ENCODE data around the gene P2RY2. TPM values are rescaled to one million over a fixed set of nuclear protein-coding genes. Genes with fewer than 3 reads are reported as not detected.
A peak's percentile ranks its signal among the peaks of the same experiment; 100 is the strongest.

P2RY2 gene
- total and polyA plus RNA-seq, 4 donors: 0.10 to 0.99 (median 0.11) TPM; not detected in 1

DNA sequence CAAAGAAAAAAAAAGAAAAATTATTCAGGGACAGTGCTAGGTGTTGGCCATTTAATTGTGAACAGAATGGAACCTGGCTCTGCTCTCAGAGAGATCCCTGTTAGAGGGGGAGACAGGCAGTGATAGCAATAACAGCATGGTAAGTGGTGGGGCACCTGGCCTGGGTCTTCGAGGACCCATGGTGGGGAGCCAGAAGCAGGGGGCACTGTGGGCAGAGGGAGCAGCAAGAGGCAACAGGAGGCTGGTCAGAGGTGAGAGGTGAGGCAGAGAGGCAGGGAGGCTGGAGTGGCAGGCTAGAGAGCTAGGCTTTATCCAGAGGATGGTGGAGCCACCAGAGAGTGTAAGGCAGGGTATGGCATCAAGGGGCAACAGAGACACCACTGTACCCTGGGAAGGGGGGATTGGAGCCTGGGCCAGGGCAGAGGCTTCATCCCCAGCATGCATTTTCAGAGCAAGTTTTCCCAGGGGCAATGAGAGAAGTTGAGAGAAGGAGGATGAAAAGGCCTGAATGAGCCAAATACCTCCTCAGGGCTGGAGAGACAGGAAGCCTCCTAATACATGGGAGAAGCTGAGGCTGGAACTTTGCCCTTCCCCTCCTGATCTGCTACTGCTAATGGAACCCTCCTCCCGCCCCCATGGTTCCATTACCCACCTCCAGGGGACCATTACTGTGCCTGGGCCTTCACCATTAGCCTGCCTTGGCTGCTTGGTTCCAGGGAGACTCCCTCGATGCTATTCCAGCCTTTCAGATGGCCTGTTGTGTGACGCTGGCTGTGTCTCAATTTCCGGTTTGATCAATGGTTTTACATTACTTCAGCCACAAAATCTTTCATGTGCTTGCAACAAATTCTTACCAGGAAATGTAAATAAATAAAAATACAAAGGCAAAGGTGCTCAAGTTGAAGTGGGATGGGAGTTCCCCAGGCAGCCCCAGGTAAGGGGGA is 2.6 kb upstream of the P2RY2 start:
- Histone ChIP-seq H3K27me3 (ENCODE audit: control insufficient read depth, insufficient read depth, low read length) (peaks cover 32% of the 10 kb centered on the region), H3K4me3 (ENCODE audit: low read depth, low read length) (no peak overlapping the region), H3K4me1 (ENCODE audit: control insufficient read depth, insufficient read depth, low read length) (peaks cover 34% of the 10 kb centered on the region), H3K9me3 (ENCODE audit: control insufficient read depth, insufficient read depth, low read length) (no peaks in the 10 kb centered on the region), H3K27ac (ENCODE audit: low read depth, low read length) (no peak overlapping the region), H3K36me3 (ENCODE audit: control insufficient read depth, insufficient read depth, low read length) (no peaks in the 10 kb centered on the region)
- 71% methylated on average over 3 of the region's 5 CpGs for WGBS (ENCODE audit: insufficient coverage)
- DNase-seq (ENCODE audit: low read depth in 4 of 6, low spot score in 6 of 6): peak in 1 of 6 donors; percentile 8

DNA sequence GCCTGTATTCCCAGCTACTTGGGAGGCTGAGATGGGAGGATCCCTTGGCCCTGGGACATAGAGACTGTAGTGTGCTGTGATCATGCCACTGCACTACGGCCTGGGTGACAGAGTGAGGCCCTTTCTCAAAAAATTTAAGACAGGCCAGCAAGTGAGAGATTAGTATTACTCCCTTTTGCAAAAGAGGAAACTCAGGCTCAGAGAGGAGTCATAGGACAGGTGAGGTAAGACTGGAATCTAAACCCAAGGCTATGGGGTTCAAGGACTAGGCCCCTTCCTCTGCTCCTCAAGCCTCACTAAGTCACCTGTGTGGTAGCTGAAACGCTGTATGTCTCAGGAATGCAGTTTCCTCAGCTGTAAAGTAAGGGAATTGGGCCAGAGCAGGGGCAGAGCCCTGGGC is 1.6 kb upstream of the P2RY2 start:
- H3K27me3 ChIP-seq (ENCODE audit: control insufficient read depth, insufficient read depth, low read length): peaks cover 34% of the 10 kb centered on the region
- peaks cover 34% of the 10 kb centered on the region for H3K4me1 ChIP-seq (ENCODE audit: control insufficient read depth, insufficient read depth, low read length)
- no peaks in the 10 kb centered on the region for H3K36me3 ChIP-seq (ENCODE audit: control insufficient read depth, insufficient read depth, low read length)
- H3K4me3 ChIP-seq (ENCODE audit: low read depth, low read length): no peak overlapping the region
- no peak overlapping the region for H3K27ac ChIP-seq (ENCODE audit: low read depth, low read length)
- no peak for DNase-seq (ENCODE audit: low read depth in 4 of 6, low spot score in 6 of 6)
- 88% methylated on average over 2 of the region's 2 CpGs for WGBS (ENCODE audit: insufficient coverage)
- H3K9me3 ChIP-seq (ENCODE audit: control insufficient read depth, insufficient read depth, low read length): no peaks in the 10 kb centered on the region

DNA sequence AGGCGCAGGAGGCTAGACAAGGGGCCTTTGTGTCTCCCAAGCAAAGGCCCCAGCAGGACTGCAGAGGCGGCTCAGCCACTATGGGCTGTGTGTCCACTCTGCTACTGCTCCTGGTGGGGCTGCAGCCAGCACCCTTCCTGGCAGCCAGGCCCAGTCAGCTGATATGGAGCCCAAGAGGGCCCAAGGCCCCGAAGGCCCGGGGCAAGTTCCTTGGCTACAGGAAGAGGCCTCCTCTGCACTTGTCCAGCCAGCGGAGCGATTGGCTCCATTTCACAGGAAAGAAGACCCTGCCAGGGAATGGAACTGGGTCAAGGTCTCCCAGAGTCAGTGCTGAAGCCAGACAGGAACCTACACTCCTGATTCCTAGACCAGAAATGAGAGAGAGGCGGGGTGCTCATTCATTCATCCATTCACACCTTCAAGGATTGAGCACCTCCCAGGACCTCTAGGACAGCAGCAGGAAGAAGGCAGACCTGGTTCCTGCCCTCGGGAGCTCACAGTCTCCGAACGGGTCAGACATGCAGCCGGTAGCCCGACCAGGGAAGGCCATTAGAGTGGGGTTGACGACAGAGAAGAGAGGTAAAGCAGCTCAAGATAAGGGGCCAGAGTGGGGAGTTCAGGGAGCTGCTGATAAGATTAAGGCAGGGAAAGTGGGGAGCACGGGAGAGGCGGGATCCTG is 811 bp upstream of the P2RY2 start:
- 83% methylated on average over 12 of the region's 15 CpGs for WGBS (ENCODE audit: insufficient coverage)
- no peak for DNase-seq (ENCODE audit: low read depth in 4 of 6, low spot score in 6 of 6)
- Histone ChIP-seq H3K9me3 (ENCODE audit: control insufficient read depth, insufficient read depth, low read length) (no peaks in the 10 kb centered on the region), H3K27ac (ENCODE audit: low read depth, low read length) (no peak overlapping the region), H3K27me3 (ENCODE audit: control insufficient read depth, insufficient read depth, low read length) (peaks cover 34% of the 10 kb centered on the region), H3K4me1 (ENCODE audit: control insufficient read depth, insufficient read depth, low read length) (peaks cover 34% of the 10 kb centered on the region), H3K4me3 (ENCODE audit: low read depth, low read length) (no peak overlapping the region), H3K36me3 (ENCODE audit: control insufficient read depth, insufficient read depth, low read length) (no peaks in the 10 kb centered on the region)

DNA sequence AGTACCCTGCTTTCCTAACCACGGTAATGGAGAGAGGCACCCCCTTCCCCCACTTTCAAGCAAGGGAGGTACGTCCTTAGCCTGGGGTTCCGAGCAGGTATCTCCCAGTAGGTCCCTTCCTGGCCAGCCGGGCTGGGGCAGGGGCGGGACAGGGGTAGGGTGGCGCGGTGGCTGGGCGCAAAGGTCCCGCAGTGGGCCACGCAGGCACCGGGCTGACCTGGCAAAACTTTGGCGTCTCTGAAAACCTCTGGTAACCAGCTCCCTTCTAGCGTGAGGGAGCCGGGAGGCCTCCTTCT is 323 bp upstream of the P2RY2 start:
- Histone ChIP-seq H3K36me3 (ENCODE audit: control insufficient read depth, insufficient read depth, low read length) (no peaks in the 10 kb centered on the region), H3K27ac (ENCODE audit: low read depth, low read length) (no peak overlapping the region), H3K9me3 (ENCODE audit: control insufficient read depth, insufficient read depth, low read length) (no peaks in the 10 kb centered on the region), H3K4me1 (ENCODE audit: control insufficient read depth, insufficient read depth, low read length) (peaks cover 34% of the 10 kb centered on the region), H3K27me3 (ENCODE audit: control insufficient read depth, insufficient read depth, low read length) (peaks cover 34% of the 10 kb centered on the region), H3K4me3 (ENCODE audit: low read depth, low read length) (no peak overlapping the region)
- no peak for DNase-seq (ENCODE audit: low read depth in 4 of 6, low spot score in 6 of 6)
- 22% methylated on average over 11 of the region's 14 CpGs for WGBS (ENCODE audit: insufficient coverage)

DNA sequence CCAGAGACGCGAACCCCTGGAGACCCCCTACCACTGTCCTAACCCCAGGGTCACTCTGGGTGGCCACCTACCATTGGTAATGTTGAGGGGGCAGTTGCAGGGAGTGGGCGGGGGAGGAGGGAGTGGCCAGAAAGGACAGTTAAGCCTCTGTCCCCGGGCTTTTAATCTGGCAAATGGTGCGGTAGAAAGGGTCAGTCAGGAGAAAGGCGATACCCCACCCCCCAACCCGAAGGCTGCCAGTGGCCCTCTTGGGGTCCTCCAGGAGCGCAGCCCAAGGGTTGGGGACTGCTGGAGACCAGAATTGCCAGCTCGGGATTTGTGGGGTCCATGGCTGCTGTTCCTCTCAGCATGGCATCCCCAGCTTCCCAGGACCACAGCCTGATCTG is 742 bp downstream of the P2RY2 start:
- H3K27me3 ChIP-seq (ENCODE audit: control insufficient read depth, insufficient read depth, low read length): peaks cover 34% of the 10 kb centered on the region
- no peaks in the 10 kb centered on the region for H3K36me3 ChIP-seq (ENCODE audit: control insufficient read depth, insufficient read depth, low read length)
- no peak overlapping the region for H3K27ac ChIP-seq (ENCODE audit: low read depth, low read length)
- WGBS (ENCODE audit: insufficient coverage): 27% methylated on average over 7 of the region's 9 CpGs
- peaks cover 25% of the 10 kb centered on the region for H3K4me1 ChIP-seq (ENCODE audit: control insufficient read depth, insufficient read depth, low read length)
- no peak overlapping the region for H3K4me3 ChIP-seq (ENCODE audit: low read depth, low read length)
- H3K9me3 ChIP-seq (ENCODE audit: control insufficient read depth, insufficient read depth, low read length): no peaks in the 10 kb centered on the region
- no peak for DNase-seq (ENCODE audit: low read depth in 4 of 6, low spot score in 6 of 6)

DNA sequence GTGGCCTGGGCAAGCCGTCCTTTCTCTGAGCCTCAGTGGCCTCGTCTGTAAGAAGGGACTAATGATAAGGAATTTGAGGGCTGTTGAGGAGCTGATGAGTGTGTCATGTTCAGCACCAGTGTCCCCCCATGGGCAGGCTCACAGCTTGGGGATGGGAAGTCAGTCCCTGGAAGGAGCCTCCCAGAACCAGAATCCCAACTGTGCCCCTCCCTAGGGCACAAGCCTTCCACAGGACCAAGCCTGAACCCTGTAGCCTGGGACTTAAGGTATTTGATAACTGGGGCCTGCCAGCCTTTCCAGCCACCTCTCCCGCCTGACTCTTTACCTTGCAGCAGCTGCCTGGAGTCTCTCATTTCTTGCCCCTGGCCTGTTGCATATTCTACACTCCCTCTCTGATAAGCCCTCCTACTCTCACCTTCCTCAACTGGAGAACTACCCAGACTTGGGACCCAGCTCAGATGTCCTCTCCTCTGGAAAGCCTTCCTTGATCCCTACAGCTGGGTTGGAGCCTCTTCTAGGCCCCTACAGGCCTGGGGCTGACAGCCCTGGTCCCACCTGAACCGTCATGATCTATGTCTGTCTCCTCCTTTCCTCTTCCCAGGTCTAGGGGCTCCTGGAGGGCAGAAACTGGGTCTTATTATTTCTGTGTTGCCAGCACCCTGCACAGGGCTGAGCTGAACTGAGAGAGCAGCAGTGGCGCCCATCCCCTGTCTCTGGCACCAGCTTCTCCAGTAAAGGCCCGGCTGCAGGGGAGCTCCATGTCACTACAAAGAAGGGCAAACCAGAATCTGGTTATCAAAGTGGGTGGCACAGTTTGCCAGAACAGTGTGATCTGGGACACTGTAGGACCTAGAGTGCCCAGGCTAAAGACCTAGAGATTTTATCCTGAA is 1.6 kb downstream of the P2RY2 start:
- Histone ChIP-seq H3K9me3 (ENCODE audit: control insufficient read depth, insufficient read depth, low read length) (no peaks in the 10 kb centered on the region), H3K4me3 (ENCODE audit: low read depth, low read length) (no peak overlapping the region), H3K27ac (ENCODE audit: low read depth, low read length) (no peak overlapping the region), H3K36me3 (ENCODE audit: control insufficient read depth, insufficient read depth, low read length) (no peaks in the 10 kb centered on the region), H3K27me3 (ENCODE audit: control insufficient read depth, insufficient read depth, low read length) (peaks cover 34% of the 10 kb centered on the region), H3K4me1 (ENCODE audit: control insufficient read depth, insufficient read depth, low read length) (peaks cover 21% of the 10 kb centered on the region)
- 88% methylated on average over 5 of the region's 6 CpGs for WGBS (ENCODE audit: insufficient coverage)
- no peak for DNase-seq (ENCODE audit: low read depth in 4 of 6, low spot score in 6 of 6)

DNA sequence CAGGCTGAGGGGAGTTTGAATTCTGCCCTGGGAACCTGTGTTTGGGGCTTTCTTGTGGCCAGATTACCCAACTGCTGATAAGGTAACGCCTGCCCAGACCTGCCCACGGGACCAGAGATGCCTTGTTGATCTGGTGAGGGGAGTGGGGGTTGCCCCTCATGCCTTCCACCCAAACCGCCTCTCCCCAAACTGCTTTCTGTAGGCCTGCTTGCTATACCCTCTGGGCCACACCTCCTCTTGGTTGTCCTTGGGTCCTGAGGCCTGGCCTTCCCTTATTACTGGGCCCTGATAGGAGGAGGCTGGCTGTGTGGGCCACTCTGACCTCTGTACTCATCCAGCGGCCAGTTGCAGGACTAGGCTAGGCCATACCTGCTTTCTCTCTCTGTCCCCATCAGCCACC is 3.4 kb downstream of the P2RY2 start:
- DNase-seq (ENCODE audit: low read depth in 4 of 6, low spot score in 6 of 6): no peak
- Histone ChIP-seq H3K36me3 (ENCODE audit: control insufficient read depth, insufficient read depth, low read length) (no peaks in the 10 kb centered on the region), H3K27ac (ENCODE audit: low read depth, low read length) (no peak overlapping the region), H3K4me3 (ENCODE audit: low read depth, low read length) (no peak overlapping the region), H3K9me3 (ENCODE audit: control insufficient read depth, insufficient read depth, low read length) (no peaks in the 10 kb centered on the region), H3K27me3 (ENCODE audit: control insufficient read depth, insufficient read depth, low read length) (peaks cover 34% of the 10 kb centered on the region), H3K4me1 (ENCODE audit: control insufficient read depth, insufficient read depth, low read length) (peaks cover 21% of the 10 kb centered on the region)
- WGBS (ENCODE audit: insufficient coverage): 100% methylated on average over 1 of the region's 4 CpGs

DNA sequence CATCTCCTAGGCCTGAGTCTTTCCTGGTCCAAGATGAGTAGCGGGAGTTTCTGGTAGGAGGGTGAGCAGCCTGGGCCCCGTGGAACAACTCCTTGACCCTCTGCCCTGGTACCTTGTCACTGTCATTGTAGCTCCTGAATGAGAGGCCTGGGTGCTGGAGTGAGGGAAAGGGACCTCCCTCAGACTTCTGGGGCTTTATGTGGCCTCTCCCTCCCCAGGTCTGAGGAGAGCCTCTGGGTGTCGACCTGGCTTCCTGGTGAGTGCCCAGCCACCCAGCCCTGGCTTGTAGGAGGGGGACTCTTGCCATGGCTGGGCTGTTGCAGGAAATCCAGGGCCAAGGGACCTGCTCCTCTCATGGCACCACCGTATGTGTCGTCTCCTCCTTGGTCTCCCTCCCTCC is 3.9 kb downstream of the P2RY2 start:
- H3K9me3 ChIP-seq (ENCODE audit: control insufficient read depth, insufficient read depth, low read length): no peaks in the 10 kb centered on the region
- H3K4me3 ChIP-seq (ENCODE audit: low read depth, low read length): no peak overlapping the region
- no peaks in the 10 kb centered on the region for H3K36me3 ChIP-seq (ENCODE audit: control insufficient read depth, insufficient read depth, low read length)
- peaks cover 34% of the 10 kb centered on the region for H3K27me3 ChIP-seq (ENCODE audit: control insufficient read depth, insufficient read depth, low read length)
- 91% methylated on average over 4 of the region's 5 CpGs for WGBS (ENCODE audit: insufficient coverage)
- DNase-seq (ENCODE audit: low read depth in 4 of 6, low spot score in 6 of 6): no peak
- no peak overlapping the region for H3K27ac ChIP-seq (ENCODE audit: low read depth, low read length)
- H3K4me1 ChIP-seq (ENCODE audit: control insufficient read depth, insufficient read depth, low read length): peaks cover 20% of the 10 kb centered on the region

DNA sequence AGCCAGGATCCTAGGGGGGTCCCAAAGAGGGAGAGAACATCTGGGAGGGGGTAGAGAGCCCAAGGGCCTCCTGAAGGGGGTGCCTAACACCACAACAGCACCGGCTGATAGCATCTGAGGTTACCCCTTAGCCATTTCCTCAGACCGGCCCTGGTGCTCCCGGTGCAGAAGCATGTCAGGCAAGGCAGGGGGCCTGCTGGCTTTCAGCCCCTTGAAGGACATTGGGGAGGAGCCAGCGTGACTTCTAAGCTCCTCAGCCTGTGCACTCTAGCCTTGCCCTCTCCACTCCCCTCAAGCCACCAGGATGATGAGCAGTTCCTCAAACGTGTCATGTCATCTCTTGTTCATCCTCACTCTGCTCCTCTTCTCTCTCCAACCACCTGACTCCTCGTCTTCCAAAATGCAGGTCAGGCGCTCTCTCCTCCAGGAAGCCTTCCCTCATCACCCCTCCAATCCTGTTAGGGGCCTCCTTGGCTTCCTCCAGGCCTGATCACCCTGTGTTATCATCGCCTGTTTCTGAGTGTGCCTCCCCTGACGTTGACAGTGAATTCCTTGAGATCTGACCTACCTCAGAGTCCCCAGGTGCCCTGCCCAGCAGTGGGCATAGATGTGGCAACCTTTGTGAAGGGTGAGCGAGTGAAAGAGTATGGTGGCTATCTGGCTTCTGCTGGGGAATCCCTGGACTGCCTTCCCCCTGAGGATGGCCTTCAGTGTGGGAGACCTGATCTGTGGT is 6.1 kb downstream of the P2RY2 start:
- Histone ChIP-seq H3K4me3 (ENCODE audit: low read depth, low read length) (no peak overlapping the region), H3K36me3 (ENCODE audit: control insufficient read depth, insufficient read depth, low read length) (no peaks in the 10 kb centered on the region), H3K9me3 (ENCODE audit: control insufficient read depth, insufficient read depth, low read length) (no peaks in the 10 kb centered on the region), H3K4me1 (ENCODE audit: control insufficient read depth, insufficient read depth, low read length) (peaks cover 1% of the 10 kb centered on the region), H3K27ac (ENCODE audit: low read depth, low read length) (no peak overlapping the region), H3K27me3 (ENCODE audit: control insufficient read depth, insufficient read depth, low read length) (peaks cover 15% of the 10 kb centered on the region)
- no peak for DNase-seq (ENCODE audit: low read depth in 4 of 6, low spot score in 6 of 6)
- 66% methylated on average over 9 of the region's 10 CpGs for WGBS (ENCODE audit: insufficient coverage)
